H1 (cell line): ENCODE measurements around the gene DDA1. TPM values are rescaled to one million over a fixed set of nuclear protein-coding genes. Genes with fewer than 3 reads are reported as not detected.

ENCODE experiments used
- CTCF ChIA-PET: fragments of 300-600 bp; sonication (Branson Sonifier 250); formaldehyde crosslinking; loops from one replicate; lab custom pipeline; 2021; ENCODE audit not compliant: partially characterized antibody; lab: Charles Lee
- POLR2A ChIA-PET: fragments of 300-600 bp; sonication (Branson Sonifier 250); formaldehyde crosslinking; loops from one replicate; lab custom pipeline; 2021; ENCODE audit warnings: inconsistent platforms; ENCODE audit not compliant: partially characterized antibody; lab: Charles Lee
- DNase-seq, 2 experiments: peaks; one replicate each; pipeline versions ENCODE4 v3.0.0 to v3.0.0-alpha.2; 2010 to 2022; ENCODE audit warnings: low spot score in 2 of 2, low read depth in 1 of 2, mixed read lengths in 1 of 2
- FAIRE-seq: peaks from 2 replicates; lab custom pipeline; 2011; peaks lifted over from hg19 to GRCh38; lab: Jason Lieb, UNC
- H2AFZ ChIP-seq: 2 replicates; pipeline ENCODE4 v1.8.1; 2012; ENCODE audit warnings: low read length, inconsistent platforms
- H2AK5ac ChIP-seq: 2 replicates; pipeline ENCODE4 v1.6.1; 2013; ENCODE audit warnings: low read depth, low read length
- H2BK120ac ChIP-seq: replicated peaks from 2 replicates; pipeline ENCODE3; 2013; ENCODE audit warnings: low read depth, low read length, inconsistent platforms
- H2BK12ac ChIP-seq: 2 replicates; pipeline ENCODE4 v1.6.1; 2013; ENCODE audit warnings: low read depth, low read length
- H2BK15ac ChIP-seq: 2 replicates; pipeline ENCODE4 v1.6.1; 2013; ENCODE audit warnings: low read length
- H2BK20ac ChIP-seq: 2 replicates; pipeline ENCODE4 v1.6.1; 2013; ENCODE audit warnings: low read length
- H2BK5ac ChIP-seq: 2 replicates; pipeline ENCODE4 v1.6.1; 2013; ENCODE audit warnings: low read depth, low read length
- H3K14ac ChIP-seq: 2 replicates; pipeline ENCODE4 v1.6.1; 2013; ENCODE audit warnings: inconsistent platforms; ENCODE audit not compliant: insufficient read length
- H3K18ac ChIP-seq: 2 replicates; pipeline ENCODE4 v1.6.1; 2013; ENCODE audit warnings: low read length; ENCODE audit errors: extremely low read depth
- H3K23ac ChIP-seq: 2 replicates; pipeline ENCODE4 v1.6.1; 2013; ENCODE audit warnings: inconsistent platforms; ENCODE audit not compliant: insufficient read length
- H3K23me2 ChIP-seq: 2 replicates; pipeline ENCODE4 v1.6.1; 2013; ENCODE audit warnings: low read depth, low read length
- H3K27ac ChIP-seq: 2 replicates; pipeline ENCODE4 v1.6.1; 2011; ENCODE audit warnings: low read depth, low read length, inconsistent platforms
- H3K27me3 ChIP-seq, 4 experiments: replicated peaks in 1 of 4; 1 replicate in 1 of 4; 2 replicates in 3 of 4; pipeline versions ENCODE4 v1.6.1 to v1.8.1; 2011 to 2013; ENCODE audit warnings: low read length in 3 of 4, mild to moderate bottlenecking in 3 of 4, inconsistent platforms in 2 of 4, mixed read lengths in 2 of 4, moderate library complexity in 1 of 4; ENCODE audit not compliant: control insufficient read depth in 3 of 4, insufficient read depth in 3 of 4; ENCODE audit errors: extremely low read depth in 1 of 4
- H3K36me3 ChIP-seq, 4 experiments: 2 replicates each; pipeline versions ENCODE4 v1.6.1 to v1.8.1; 2011 to 2013; ENCODE audit warnings: mild to moderate bottlenecking in 4 of 4, low read length in 3 of 4, moderate library complexity in 2 of 4, control low read depth in 1 of 4, inconsistent platforms in 1 of 4; ENCODE audit not compliant: insufficient read depth in 4 of 4, control insufficient read depth in 2 of 4
- H3K4ac ChIP-seq: replicated peaks from 2 replicates; pipeline ENCODE3; 2013; ENCODE audit warnings: low read length, low read depth, mixed read lengths, inconsistent platforms; ENCODE audit not compliant: insufficient read length
- H3K4me1 ChIP-seq, 4 experiments: replicated peaks in 1 of 4; 1 replicate in 1 of 4; 2 replicates in 3 of 4; pipeline versions ENCODE4 v1.6.1 to v1.8.1; 2011 to 2013; ENCODE audit warnings: low read length in 3 of 4, inconsistent platforms in 2 of 4, mixed read lengths in 1 of 4; ENCODE audit not compliant: insufficient read depth in 4 of 4, control insufficient read depth in 3 of 4
- H3K4me2 ChIP-seq, 2 experiments: 2 replicates each; pipeline versions ENCODE4 v1.6.1 to v1.8.1; 2011 to 2013; ENCODE audit warnings: low read depth in 2 of 2, low read length in 2 of 2, control low read depth in 1 of 2, inconsistent platforms in 1 of 2, mild to moderate bottlenecking in 1 of 2; ENCODE audit not compliant: insufficient read depth in 1 of 2
- H3K4me3 ChIP-seq, 4 experiments: fragments of 200-600, 300-600 bp in 1 of 4; sonication (generic), shearing (Covaris generic), sonication (Bioruptor Twin) in 1 of 4; 2 replicates each; pipeline versions ENCODE4 v1.5.1 to v1.8.1; 2011 to 2016; ENCODE audit warnings: low read length in 4 of 4, low read depth in 3 of 4, control low read depth in 2 of 4, inconsistent platforms in 2 of 4, mild to moderate bottlenecking in 2 of 4, mixed read lengths in 1 of 4, moderate library complexity in 1 of 4; ENCODE audit not compliant: insufficient read depth in 2 of 4; ENCODE audit errors: extremely low read depth in 1 of 4
- H3K56ac ChIP-seq: replicated peaks from 2 replicates; pipeline ENCODE3; 2013; ENCODE audit warnings: low read depth, mild to moderate bottlenecking, mixed read lengths, low read length, inconsistent platforms; ENCODE audit not compliant: insufficient read length
- H3K79me1 ChIP-seq: 2 replicates; pipeline ENCODE4 v1.6.1; 2013; ENCODE audit warnings: low read depth, low read length, control low read depth
- H3K79me2 ChIP-seq, 2 experiments: 2 replicates each; pipeline versions ENCODE4 v1.6.1 to v1.8.1; 2012 to 2013; ENCODE audit warnings: low read length in 2 of 2, mild to moderate bottlenecking in 2 of 2, inconsistent platforms in 1 of 2; ENCODE audit not compliant: insufficient read depth in 2 of 2, control insufficient read depth in 1 of 2
- H3K9ac ChIP-seq, 4 experiments: replicated peaks in 1 of 4; 1 replicate in 1 of 4; 2 replicates in 3 of 4; pipeline versions ENCODE4 v1.6.1 to v1.8.1; 2011 to 2013; ENCODE audit warnings: low read depth in 3 of 4, low read length in 3 of 4, control low read depth in 2 of 4, mild to moderate bottlenecking in 2 of 4, moderate library complexity in 2 of 4, inconsistent platforms in 1 of 4; ENCODE audit errors: extremely low read depth in 1 of 4
- H3K9me3 ChIP-seq, 2 experiments: 2 replicates each; pipeline versions ENCODE4 v1.6.1 to v1.8.1; 2012 to 2013; ENCODE audit warnings: mild to moderate bottlenecking in 2 of 2, moderate library complexity in 2 of 2, control low read depth in 1 of 2, inconsistent platforms in 1 of 2, low read depth in 1 of 2, low read length in 1 of 2, mixed read lengths in 1 of 2; ENCODE audit not compliant: insufficient read depth in 2 of 2
- H4K20me1 ChIP-seq, 2 experiments: replicated peaks in 1 of 2; 2 replicates each; pipeline versions ENCODE3 to v1.8.1; 2011 to 2013; ENCODE audit warnings: inconsistent platforms in 2 of 2, low read length in 2 of 2, mild to moderate bottlenecking in 1 of 2; ENCODE audit not compliant: insufficient read depth in 2 of 2, control insufficient read depth in 1 of 2
- H4K5ac ChIP-seq: 2 replicates; pipeline ENCODE4 v1.6.1; 2013; ENCODE audit warnings: low read length, low read depth, mixed read lengths, inconsistent platforms; ENCODE audit not compliant: insufficient read length
- H4K8ac ChIP-seq: 2 replicates; pipeline ENCODE4 v1.8.0; 2013; ENCODE audit warnings: mild to moderate bottlenecking, moderate library complexity, low read length, inconsistent platforms; ENCODE audit not compliant: insufficient read depth; ENCODE audit errors: extremely low read depth
- H4K91ac ChIP-seq: replicated peaks from 2 replicates; pipeline ENCODE3; 2013; ENCODE audit warnings: low read length, mixed read lengths, inconsistent platforms; ENCODE audit not compliant: insufficient read length
- CHD2 ChIP-seq: IDR thresholded peaks from 2 replicates; pipeline ENCODE4 v1.6.1; 2012; ENCODE audit warnings: low read length, improper control_type of control experiment
- CREB1 ChIP-seq: IDR thresholded peaks from 2 replicates; pipeline ENCODE4 v1.6.1; 2012; ENCODE audit warnings: inconsistent platforms
- EZH2 ChIP-seq: fragments of 200-600 bp; sonication (generic); IDR thresholded peaks from 2 replicates; pipeline ENCODE4 v1.7.1; 2012; ENCODE audit warnings: low read depth, mild to moderate bottlenecking, moderate library complexity, low read length, inconsistent platforms; ENCODE audit not compliant: severe bottlenecking
- JUN ChIP-seq: IDR thresholded peaks from 2 replicates; pipeline ENCODE4 v1.6.1; 2011; ENCODE audit warnings: low read depth, mild to moderate bottlenecking, improper control_type of control experiment, low read length
- RAD21 ChIP-seq, 2 experiments: IDR thresholded peaks in 1 of 2; conservative IDR thresholded peaks in 1 of 2; 2 replicates each; pipeline ENCODE4 v1.6.1; 2011; ENCODE audit warnings: low read depth in 2 of 2, low read length in 2 of 2, improper control_type of control experiment in 1 of 2, inconsistent platforms in 1 of 2, mild to moderate bottlenecking in 1 of 2, moderate library complexity in 1 of 2
- RNF2 ChIP-seq: fragments of 200-900, 300-1000 bp; sonication (generic); IDR thresholded peaks from 2 replicates; pipeline ENCODE4 v1.7.1; 2016; ENCODE audit warnings: borderline replicate concordance, low read depth, mild to moderate bottlenecking, antibody characterized with exemption, low read length; ENCODE audit not compliant: poor library complexity, severe bottlenecking; ENCODE audit errors: missing control alignments
- SIRT6 ChIP-seq: IDR thresholded peaks from one replicate; pipeline ENCODE4 v1.7.1; 2012; ENCODE audit warnings: low read length, inconsistent platforms
- SP2 ChIP-seq: IDR thresholded peaks from 2 replicates; pipeline ENCODE4 v1.6.1; 2012; ENCODE audit warnings: mild to moderate bottlenecking, low read length, inconsistent platforms
- SP4 ChIP-seq: IDR thresholded peaks from 2 replicates; pipeline ENCODE4 v1.6.1; 2012; ENCODE audit warnings: low read length, inconsistent platforms
- SRF ChIP-seq: IDR thresholded peaks from 2 replicates; pipeline ENCODE4 v1.6.1; 2011; ENCODE audit warnings: mild to moderate bottlenecking, low read depth, low read length, moderate library complexity
- TEAD4 ChIP-seq: IDR thresholded peaks from 2 replicates; pipeline ENCODE4 v1.6.1; 2012; ENCODE audit warnings: low read depth, low read length, inconsistent platforms, mixed read lengths
- WGBS, 2 experiments: shearing (Covaris generic) in 1 of 2; methylation state at CpG; one replicate each; pipeline versions ENCODE4 v1.1.6 to v1.1.7; 2013 to 2015; ENCODE audit warnings: low lambda C conversion rate in 2 of 2, mixed read lengths in 2 of 2, inconsistent platforms in 1 of 2, low coverage in 1 of 2, missing lambda C conversion rate in 1 of 2; ENCODE audit not compliant: insufficient replicate concordance in 2 of 2, insufficient coverage in 1 of 2, insufficient read length in 1 of 2; ENCODE audit errors: extremely low coverage in 1 of 2, missing lambda C conversion rate in 1 of 2; 5-methylcytosine and 5-hydroxymethylcytosine counted together
- polyA plus RNA-seq, 7 experiments: library from polyadenylated mRNA; depleted of rRNA in 3 of 7; stranded (reverse) in 5 of 7; unstranded in 2 of 7; fragments of >200 nt in 5 of 7; fragments of 200-250 nt in 2 of 7; gene quantifications; 1 replicate in 5 of 7; 2 replicates in 1 of 7; 4 replicates in 1 of 7; pipeline versions ENCODE4 v1.2.1 to v1.2.3, GENCODE V29; 2011 to 2013; ENCODE audit warnings: missing spikeins in 2 of 7, mixed read lengths in 2 of 7
- total RNA-seq: library from RNA; stranded (reverse); fragmentation: NEBNext Ultra II Directional; extraction: Animal tissue kit (Norgen Biotek cat#: 25700); gene quantifications from 2 replicates; pipeline ENCODE4 v1.2.1, GENCODE V29; 2021
- TF ChIP-seq, protein P1 (sequence below): IDR thresholded peaks from 2 replicates; pipeline ENCODE4 v1.6.1; 2011; ENCODE audit warnings: low read depth, mild to moderate bottlenecking, low read length; ENCODE audit not compliant: insufficient read depth

Gene DDA1
- total and polyA plus RNA-seq, 2 of the 8 experiments (the other 6 are each of a cell fraction or from before 2014, with no cell fraction given): 29.2 to 34.5 TPM

DNA sequence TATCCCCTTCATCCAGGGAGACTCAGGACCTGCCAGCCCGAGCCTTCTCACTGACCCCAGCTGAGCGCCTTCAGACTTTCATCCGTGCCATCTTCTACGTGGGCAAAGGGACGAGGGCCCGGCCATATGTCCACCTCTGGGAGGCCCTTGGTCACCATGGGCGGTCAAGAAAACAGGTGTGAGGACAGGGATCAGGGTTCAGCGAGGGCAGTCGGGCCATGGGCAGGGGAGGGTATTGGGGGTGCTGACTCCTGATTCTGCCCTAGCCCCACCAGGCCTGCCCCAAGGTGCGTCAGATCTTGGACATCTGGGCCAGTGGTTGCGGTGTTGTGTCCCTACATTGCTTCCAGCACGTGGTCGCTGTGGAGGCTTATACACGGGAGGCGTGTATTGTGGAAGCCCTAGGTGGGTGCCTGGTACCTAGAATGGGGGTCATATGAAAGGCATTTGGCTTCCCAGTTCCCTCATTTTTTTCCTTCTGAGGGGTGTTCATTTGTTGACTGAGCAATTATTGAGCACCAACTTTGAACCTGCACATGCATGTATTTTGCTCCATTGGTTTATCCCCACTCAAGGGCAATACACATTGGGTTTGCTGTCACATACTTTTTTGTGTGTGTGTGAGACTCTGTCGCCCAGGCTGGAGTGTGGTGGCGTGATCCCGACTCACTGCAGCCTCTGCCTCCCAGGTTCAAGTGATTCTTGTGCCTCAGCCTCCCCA lies 23.8 kb upstream of the DDA1 start:
- Histone ChIP-seq H2BK12ac (0 out of 2 replicates have a peak overlapping the region, but pooled peaks have one; percentile 17), H3K4me2 (no peak overlapping the region), H4K91ac (no peak overlapping the region), H3K9ac (no peak overlapping the region), H2BK15ac (no peak overlapping the region), H2BK120ac (no peak overlapping the region), H3K23ac (no peak overlapping the region), H3K27ac (no peak overlapping the region), H3K79me2 (no peaks in the 10 kb centered on the region), H3K14ac (no peak overlapping the region), H2AFZ (no peak overlapping the region), H4K20me1 (peaks cover 0 to 1% of the 10 kb centered on the region in 2 experiments), H3K18ac (no peak overlapping the region), H4K5ac (no peak overlapping the region), H3K27me3 (peaks cover 0 to 3% (median 0%) of the 10 kb centered on the region in 4 experiments; a peak in 3 of 7 replicates), H3K9me3 (peaks cover 0 to 6% of the 10 kb centered on the region in 2 experiments; a peak in 1 of 4 replicates), H3K23me2 (no peaks in the 10 kb centered on the region; the same call in 1 of the 2 replicates), H3K36me3 (no peaks in the 10 kb centered on the region), H2BK20ac (no peak overlapping the region), H2BK5ac (no peak overlapping the region), H3K4me1 (peaks cover 0 to 3% (median under 1%) of the 10 kb centered on the region in 4 experiments; a peak in 3 of 7 replicates), H3K4ac (no peak overlapping the region), H3K79me1 (no peaks in the 10 kb centered on the region; the same call in 1 of the 2 replicates), H3K4me3 (no peak overlapping the region), H2AK5ac (no peak overlapping the region), H3K56ac (no peak overlapping the region), H4K8ac (no peak overlapping the region)
- ChIA-PET POLR2A (interaction anchor here (0.7 to 1.8 kb wide), 3 partner anchors 19 to 86 kb away, joined by 3 read pairs; partner anchors contain the start of gene BABAM1), CTCF (interaction anchor here (1.0 to 5.6 kb wide), 4 partner anchors 21 to 105 kb away, joined by 3 to 28 read pairs (median 4); partner anchors contain the start of genes USE1 and USHBP1)
- DNase-seq (no peak), FAIRE-seq (no peak)
- 93% methylated on average over 18 of the region's 18 CpGs; no CpG with 5 or more reads in 1 of the 2 experiments for WGBS, 2 experiments
- TF ChIP-seq SIRT6 (no peak), CREB1 (no peak), JUN (no peak), CHD2 (no peak), SP2 (no peak), SRF (no peak), SP4 (no peak), TEAD4 (no peak), RNF2 (no peak), EZH2 (no peak), RAD21 (IDR thresholded peaks at IDR 0.05 in 1 of 2, conservative IDR thresholded peaks at IDR 0.05 in 1 of 2; ENCODE audit: low read depth in 2 of 2, low read length in 2 of 2) (no peak)
- TF ChIP-seq, protein P1, sequence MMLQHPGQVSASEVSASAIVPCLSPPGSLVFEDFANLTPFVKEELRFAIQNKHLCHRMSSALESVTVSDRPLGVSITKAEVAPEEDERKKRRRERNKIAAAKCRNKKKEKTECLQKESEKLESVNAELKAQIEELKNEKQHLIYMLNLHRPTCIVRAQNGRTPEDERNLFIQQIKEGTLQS: no peak
